Measurements from ENCODE around the gene RHBDL2.
"Not testable (repeated sequence)": the region's sequence is repeated elsewhere in the genome, so short reads cannot be mapped to it uniquely, and the experiment has no call there.

RHBDL2 gene

GRCh38 chr1:38932571-38932970 lies 9.1 kb downstream of the RHBDL2 start:
- DNase-seq (ENCODE audit: low read depth, low spot score): no peak

GRCh38 chr1:38929476-38929875 lies 12.2 kb downstream of the RHBDL2 start:
- no peak for DNase-seq (ENCODE audit: low read depth, low spot score)

GRCh38 chr1:38929054-38929453 lies 12.6 kb downstream of the RHBDL2 start:
- DNase-seq (ENCODE audit: low read depth, low spot score): no peak

GRCh38 chr1:38926091-38926490 lies 15.5 kb downstream of the RHBDL2 start:
- no peak for DNase-seq (ENCODE audit: low read depth, low spot score)

GRCh38 chr1:38925391-38925790 lies 16.2 kb downstream of the RHBDL2 start:
- DNase-seq (ENCODE audit: low read depth, low spot score): no peak

- no peak for DNase-seq (ENCODE audit: low read depth, low spot score)
Observed at GRCh38 chr1:38923607-38924006, 18.0 kb downstream of the RHBDL2 start.

- DNase-seq (ENCODE audit: low read depth, low spot score): no peak
Observed at GRCh38 chr1:38919130-38919529, 22.5 kb downstream of the RHBDL2 start.

- no peak for DNase-seq (ENCODE audit: low read depth, low spot score)
Observed at GRCh38 chr1:38918568-38918967, 23.1 kb downstream of the RHBDL2 start.

DNA sequence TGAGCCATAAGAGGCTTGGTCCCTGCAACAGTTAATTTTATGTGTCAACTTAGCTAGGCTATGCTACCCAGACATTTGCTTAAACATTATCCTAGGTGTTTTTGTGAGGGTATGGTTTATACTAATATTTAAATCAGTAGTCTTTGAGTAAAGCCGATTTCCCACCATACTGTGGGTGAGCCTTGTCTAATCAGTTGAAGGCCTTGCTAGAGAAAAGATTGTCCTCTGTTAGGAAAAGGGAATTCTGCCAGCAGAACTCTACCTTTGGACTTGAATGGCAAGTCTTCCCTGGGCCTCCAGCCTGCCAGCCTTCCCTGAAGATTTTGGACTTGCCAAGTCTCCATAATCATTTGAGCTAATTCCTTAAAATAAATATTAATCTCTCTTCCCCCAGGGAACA lies 23.9 kb downstream of the RHBDL2 start:
- no peak for DNase-seq (ENCODE audit: low read depth, low spot score)

DNA sequence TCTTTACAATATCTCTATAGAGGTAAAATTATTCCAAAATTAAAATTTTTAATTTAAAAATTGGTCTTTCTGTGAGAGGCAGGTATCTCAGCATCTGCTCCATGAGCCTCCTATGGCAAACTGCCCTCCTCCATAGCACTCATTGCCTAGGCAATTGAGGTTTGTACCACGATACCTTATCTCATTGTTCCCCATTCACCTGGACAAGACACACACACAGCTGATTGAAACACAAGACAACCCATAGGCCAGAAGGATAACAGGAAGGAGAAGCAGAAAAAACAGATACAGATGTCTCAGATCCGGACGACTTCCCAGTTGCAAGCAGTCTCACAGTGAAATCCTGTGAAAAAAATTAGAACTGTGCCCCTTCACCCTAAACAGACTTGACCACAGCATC lies 24.3 kb downstream of the RHBDL2 start:
- no peak for DNase-seq (ENCODE audit: low read depth, low spot score)

- DNase-seq (ENCODE audit: low read depth, low spot score): no peak
Observed at GRCh38 chr1:38915352-38915948, 26.2 kb downstream of the RHBDL2 start.

- DNase-seq (ENCODE audit: low read depth, low spot score): not testable (repeated sequence)
Observed at GRCh38 chr1:38914908-38915307, 26.7 kb downstream of the RHBDL2 start.

GRCh38 chr1:38908821-38909220 lies 32.8 kb downstream of the RHBDL2 start:
- DNase-seq (ENCODE audit: low read depth, low spot score): no peak

- no peak for DNase-seq (ENCODE audit: low read depth, low spot score)
Observed at GRCh38 chr1:38905985-38906384, 35.6 kb downstream of the RHBDL2 start.

DNA sequence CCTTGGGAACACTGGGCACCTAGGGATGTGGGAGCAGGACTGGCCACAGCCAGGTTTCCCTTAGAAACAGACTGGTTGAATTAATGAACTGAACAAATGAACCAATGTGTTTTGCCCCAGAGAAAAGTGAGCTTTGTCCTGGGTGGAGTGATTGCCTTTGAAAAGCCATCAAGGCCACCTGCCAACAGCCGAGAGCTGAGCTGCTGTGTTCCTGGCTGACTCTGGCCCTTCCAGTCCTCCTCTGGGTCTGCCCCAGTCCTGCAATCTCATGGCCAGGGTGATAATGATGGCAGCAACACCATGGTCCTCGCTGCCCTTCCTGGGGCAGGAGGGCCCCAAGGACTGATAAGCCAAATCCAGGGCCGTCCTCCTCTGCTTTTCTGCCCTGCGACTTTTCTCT lies 42.1 kb downstream of the RHBDL2 start:
- DNase-seq (ENCODE audit: low read depth, low spot score): no peak

- no peak for DNase-seq (ENCODE audit: low read depth, low spot score)
Observed at GRCh38 chr1:38898653-38899230, 42.9 kb downstream of the RHBDL2 start.

DNA sequence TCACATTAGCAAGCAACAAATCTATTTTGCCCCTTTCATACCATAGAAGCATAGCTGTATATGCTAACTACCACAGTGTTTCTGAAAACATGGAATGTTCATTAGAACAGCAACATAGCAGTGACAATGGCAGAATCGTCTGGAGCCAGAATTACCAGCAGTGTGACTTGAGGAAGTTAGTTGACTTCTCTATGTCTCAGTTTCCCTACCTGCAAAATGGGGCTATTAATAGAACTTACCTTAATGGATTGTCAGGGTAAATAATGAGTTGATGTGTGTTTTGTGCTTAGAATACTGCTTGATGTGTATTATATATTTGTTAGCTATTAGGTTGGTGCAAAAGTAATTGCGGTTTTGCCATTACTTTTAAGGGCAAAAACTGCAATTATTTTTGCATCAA lies 45.5 kb downstream of the RHBDL2 start:
- no peak for DNase-seq (ENCODE audit: low read depth, low spot score)

DNA sequence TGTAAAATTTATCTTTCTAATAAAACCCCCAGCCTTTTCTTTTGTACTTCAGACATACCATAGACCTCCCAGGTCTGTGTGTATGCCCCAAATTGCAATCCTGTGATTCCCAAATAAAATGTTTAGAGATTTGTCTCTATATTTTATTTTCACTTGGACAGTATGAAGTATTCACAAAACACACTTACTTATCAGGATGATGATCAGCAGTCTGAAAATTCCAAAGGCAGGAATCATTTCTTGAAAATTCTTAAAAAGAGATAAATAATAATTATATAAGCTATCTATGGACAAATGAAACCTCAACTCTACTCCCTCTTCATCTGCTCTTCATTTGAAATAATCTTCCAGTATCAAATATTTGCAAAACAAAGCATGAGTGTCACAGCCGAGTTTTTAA lies 48.7 kb downstream of the RHBDL2 start:
- no peak for DNase-seq (ENCODE audit: low read depth, low spot score)

DNA sequence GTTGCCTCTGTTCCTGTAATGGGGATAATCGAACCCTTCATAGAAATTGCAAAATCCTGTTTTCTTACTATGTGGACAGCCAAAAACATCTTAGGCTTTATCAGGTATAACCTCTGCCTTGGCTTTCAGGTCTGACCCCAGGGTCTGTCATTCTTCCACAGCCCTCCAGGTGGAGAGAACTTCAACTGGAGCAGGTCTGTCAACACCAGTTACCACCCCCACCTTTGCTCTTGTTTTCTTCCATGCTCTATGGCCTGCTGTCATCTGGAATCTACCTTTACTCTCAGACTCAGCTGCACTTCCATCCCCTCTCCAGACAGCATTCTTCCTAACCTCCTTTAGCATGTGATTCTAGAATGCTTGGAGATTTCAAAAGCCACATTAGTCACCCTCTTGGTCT lies 49.9 kb downstream of the RHBDL2 start:
- peak; percentile 54 for DNase-seq (ENCODE audit: low read depth, low spot score)

DNA sequence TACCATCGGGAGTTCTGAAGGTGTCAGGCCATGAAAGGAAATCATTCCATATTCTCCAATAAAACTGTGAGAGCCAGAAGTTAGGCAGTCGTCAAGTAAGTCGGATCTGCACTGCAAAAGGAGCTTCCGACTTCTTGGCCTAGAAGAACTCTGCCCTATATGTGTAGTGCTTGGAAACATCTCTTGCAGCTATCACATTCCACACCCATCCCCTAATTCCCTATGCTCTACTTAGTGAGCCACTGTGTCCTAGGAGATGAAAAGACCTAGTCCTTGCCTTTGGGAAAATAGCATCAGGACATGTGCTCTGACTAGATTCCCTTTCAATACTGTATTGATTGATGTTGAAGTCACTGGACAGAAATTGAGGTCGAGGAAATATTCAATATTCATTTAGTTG lies 52.0 kb downstream of the RHBDL2 start:
- DNase-seq (ENCODE audit: low read depth, low spot score): no peak

DNA sequence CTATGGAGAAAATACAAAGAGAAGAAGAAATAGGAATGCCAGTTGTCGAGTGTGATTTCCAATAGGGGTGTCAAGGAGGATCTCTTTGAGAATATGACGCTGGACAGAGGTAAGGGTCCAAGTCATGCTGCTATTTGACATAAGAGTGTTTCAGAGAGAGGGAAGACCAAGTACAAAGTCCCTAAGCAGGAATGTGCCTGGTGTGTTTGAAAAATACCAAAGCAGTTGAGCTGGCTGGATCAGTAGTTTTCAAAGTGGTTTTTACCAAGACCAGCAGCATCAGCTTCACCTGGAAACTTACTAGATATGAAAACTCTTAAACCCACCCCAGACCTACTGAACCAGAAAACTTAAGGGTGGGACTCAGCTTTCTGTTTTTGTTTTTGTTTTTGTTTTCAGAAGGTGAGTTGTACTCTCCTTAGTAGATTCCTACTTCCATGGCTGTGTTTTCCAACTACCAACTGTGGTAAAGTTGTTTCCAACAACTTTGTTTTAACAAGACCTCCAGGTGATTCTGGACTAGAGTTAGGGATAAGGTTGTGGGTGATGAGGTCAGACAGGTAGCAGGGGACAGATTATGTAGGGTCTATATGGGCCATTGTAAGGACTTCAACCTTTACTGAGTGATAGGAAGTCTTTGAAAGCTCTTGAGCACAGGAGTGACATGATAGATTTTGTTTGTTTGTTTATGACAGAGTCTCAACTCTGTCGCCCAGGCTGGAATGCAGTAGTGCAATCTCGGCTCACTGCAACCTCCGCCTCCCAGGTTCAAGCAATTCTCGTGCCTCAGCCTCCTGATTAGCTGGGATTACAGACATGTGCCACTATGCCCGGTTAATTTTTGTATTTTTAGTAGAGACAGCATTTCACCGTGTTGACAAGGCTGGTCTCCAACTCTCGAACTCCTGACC lies 53.0 kb downstream of the RHBDL2 start:
- DNase-seq (ENCODE audit: low read depth, low spot score): no peak

DNA sequence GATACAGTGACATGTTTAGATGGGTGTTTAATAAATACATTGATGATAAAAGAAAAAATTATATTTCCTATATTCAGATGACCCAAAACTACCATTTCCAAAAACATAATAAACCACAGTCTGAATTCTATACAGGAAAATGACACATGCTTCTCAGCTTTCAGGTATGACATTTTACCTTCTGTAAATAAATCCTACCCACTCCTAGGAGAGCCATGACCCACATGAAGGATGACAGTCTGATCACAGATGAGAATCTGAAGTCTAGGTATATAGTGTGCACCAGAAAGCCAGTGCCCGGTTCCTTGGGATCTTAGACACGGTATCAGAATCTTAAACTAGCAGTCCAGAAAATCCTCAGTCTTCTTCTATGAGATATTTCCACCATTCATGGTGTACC lies 56.5 kb downstream of the RHBDL2 start:
- DNase-seq (ENCODE audit: low read depth, low spot score): no peak

DNA sequence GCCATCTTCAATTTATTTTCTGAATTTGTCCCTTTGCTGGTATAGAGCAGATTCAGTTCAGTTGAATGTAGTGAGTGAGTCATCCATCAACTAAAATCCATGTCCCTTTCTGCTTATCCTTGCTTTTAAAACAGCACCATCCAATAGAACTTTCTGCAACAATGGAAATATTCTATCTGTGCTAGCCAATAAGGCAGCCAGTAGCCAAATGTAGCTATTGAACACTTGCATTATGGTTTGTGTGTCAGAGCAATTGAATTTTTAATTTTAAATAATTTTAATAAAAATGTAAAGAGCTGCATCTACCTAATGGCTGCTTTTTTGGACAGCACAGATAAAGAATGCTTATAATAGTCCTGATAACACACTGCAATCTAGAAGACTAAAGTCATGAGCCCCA lies 60.1 kb downstream of the RHBDL2 start, which contains the start of gene GJA9:
Gene GJA9, minus strand, starts transcription at position 101 of the 400 bp plus-strand sequence. CDS start 5,489 bp downstream, outside the sequence.
- DNase-seq (ENCODE audit: low read depth, low spot score): no peak

Measured in iPS DF 19.7 (cell line).